Activated naive CD8-positive, alpha-beta T cell (primary cell): ENCODE data around the gene UACA.

ENCODE experiments used
- H3K27ac Mint-ChIP-seq: one replicate; pipeline ENCODE4 v1.8.0; 2021; ENCODE audit warnings: mixed read lengths
- H3K27me3 Mint-ChIP-seq: one replicate; pipeline ENCODE4 v1.8.0; 2021; ENCODE audit warnings: mixed read lengths
- H3K36me3 Mint-ChIP-seq: one replicate; pipeline ENCODE4 v1.8.0; 2021; ENCODE audit warnings: mixed read lengths
- H3K4me1 Mint-ChIP-seq: one replicate; pipeline ENCODE4 v1.8.0; 2021; ENCODE audit warnings: low read depth, mixed read lengths
- H3K4me3 Mint-ChIP-seq: one replicate; pipeline ENCODE4 v1.8.0; 2021; ENCODE audit warnings: mild to moderate bottlenecking, mixed read lengths
- H3K9me3 Mint-ChIP-seq: one replicate; pipeline ENCODE4 v1.8.0; 2021; ENCODE audit warnings: low read depth, mixed read lengths

UACA gene

GRCh38 chr15:70652341-70652740 lies 111.0 kb downstream of the UACA start:
- Mint-ChIP-seq H3K27ac (no peak overlapping the region), H3K4me3 (no peak overlapping the region), H3K36me3 (no peaks in the 10 kb centered on the region), H3K9me3 (no peaks in the 10 kb centered on the region), H3K4me1 (no peaks in the 10 kb centered on the region), H3K27me3 (no peaks in the 10 kb centered on the region)

GRCh38 chr15:70651303-70651845 lies 112.0 kb downstream of the UACA start:
- no peaks in the 10 kb centered on the region for H3K27me3 Mint-ChIP-seq
- H3K9me3 Mint-ChIP-seq: no peaks in the 10 kb centered on the region
- no peaks in the 10 kb centered on the region for H3K36me3 Mint-ChIP-seq
- no peaks in the 10 kb centered on the region for H3K4me1 Mint-ChIP-seq
- no peak overlapping the region for H3K27ac Mint-ChIP-seq
- H3K4me3 Mint-ChIP-seq: no peak overlapping the region

- Mint-ChIP-seq H3K27ac (no peak overlapping the region), H3K27me3 (no peaks in the 10 kb centered on the region), H3K36me3 (no peaks in the 10 kb centered on the region), H3K4me1 (no peaks in the 10 kb centered on the region), H3K9me3 (no peaks in the 10 kb centered on the region), H3K4me3 (no peak overlapping the region)
These were observed 112.6 kb downstream of the UACA start for GRCh38 chr15:70650567-70651302.

GRCh38 chr15:70647396-70647795 lies 116.0 kb downstream of the UACA start:
- Mint-ChIP-seq H3K27me3 (peaks cover 4% of the 10 kb centered on the region), H3K36me3 (no peaks in the 10 kb centered on the region), H3K27ac (no peak overlapping the region), H3K4me3 (no peak overlapping the region), H3K9me3 (no peaks in the 10 kb centered on the region), H3K4me1 (no peaks in the 10 kb centered on the region)

GRCh38 chr15:70646169-70646568 lies 117.2 kb downstream of the UACA start:
- H3K27me3 Mint-ChIP-seq: peaks cover 4% of the 10 kb centered on the region
- no peaks in the 10 kb centered on the region for H3K4me1 Mint-ChIP-seq
- H3K9me3 Mint-ChIP-seq: no peaks in the 10 kb centered on the region
- no peaks in the 10 kb centered on the region for H3K36me3 Mint-ChIP-seq
- no peak overlapping the region for H3K27ac Mint-ChIP-seq
- H3K4me3 Mint-ChIP-seq: no peak overlapping the region

GRCh38 chr15:70643783-70644125 lies 119.6 kb downstream of the UACA start:
- H3K4me1 Mint-ChIP-seq: no peaks in the 10 kb centered on the region
- H3K9me3 Mint-ChIP-seq: no peaks in the 10 kb centered on the region
- no peak overlapping the region for H3K4me3 Mint-ChIP-seq
- no peak overlapping the region for H3K27ac Mint-ChIP-seq
- H3K36me3 Mint-ChIP-seq: no peaks in the 10 kb centered on the region
- peaks cover 4% of the 10 kb centered on the region for H3K27me3 Mint-ChIP-seq

- Mint-ChIP-seq H3K4me3 (no peak overlapping the region), H3K4me1 (no peaks in the 10 kb centered on the region), H3K36me3 (no peaks in the 10 kb centered on the region), H3K27ac (no peak overlapping the region), H3K9me3 (no peaks in the 10 kb centered on the region), H3K27me3 (peaks cover 4% of the 10 kb centered on the region)
These were observed 120.1 kb downstream of the UACA start for GRCh38 chr15:70643106-70643782.

GRCh38 chr15:70636540-70637165 lies 126.7 kb downstream of the UACA start:
- Mint-ChIP-seq H3K4me1 (peaks cover 14% of the 10 kb centered on the region), H3K36me3 (no peaks in the 10 kb centered on the region), H3K27ac (no peak overlapping the region), H3K4me3 (no peak overlapping the region), H3K9me3 (no peaks in the 10 kb centered on the region), H3K27me3 (no peaks in the 10 kb centered on the region)

- Mint-ChIP-seq H3K4me1 (peaks cover 14% of the 10 kb centered on the region), H3K9me3 (no peaks in the 10 kb centered on the region), H3K27me3 (no peaks in the 10 kb centered on the region), H3K4me3 (no peak overlapping the region), H3K36me3 (no peaks in the 10 kb centered on the region), H3K27ac (no peak overlapping the region)
These were observed 127.5 kb downstream of the UACA start for GRCh38 chr15:70635895-70636294.

- Mint-ChIP-seq H3K27ac (no peak overlapping the region), H3K9me3 (no peaks in the 10 kb centered on the region), H3K36me3 (no peaks in the 10 kb centered on the region), H3K27me3 (no peaks in the 10 kb centered on the region), H3K4me1 (peaks cover 14% of the 10 kb centered on the region), H3K4me3 (no peak overlapping the region)
These were observed 129.4 kb downstream of the UACA start for GRCh38 chr15:70633991-70634390.

- no peaks in the 10 kb centered on the region for H3K27me3 Mint-ChIP-seq
- H3K9me3 Mint-ChIP-seq: no peaks in the 10 kb centered on the region
- H3K36me3 Mint-ChIP-seq: no peaks in the 10 kb centered on the region
- peaks cover 14% of the 10 kb centered on the region for H3K4me1 Mint-ChIP-seq
- no peak overlapping the region for H3K27ac Mint-ChIP-seq
- H3K4me3 Mint-ChIP-seq: no peak overlapping the region
These were observed 130.1 kb downstream of the UACA start for GRCh38 chr15:70633103-70633831.

GRCh38 chr15:70632491-70633102 lies 130.8 kb downstream of the UACA start:
- Mint-ChIP-seq H3K4me3 (no peak overlapping the region), H3K9me3 (no peaks in the 10 kb centered on the region), H3K4me1 (peaks cover 14% of the 10 kb centered on the region), H3K36me3 (no peaks in the 10 kb centered on the region), H3K27ac (no peak overlapping the region), H3K27me3 (no peaks in the 10 kb centered on the region)

- H3K9me3 Mint-ChIP-seq: no peaks in the 10 kb centered on the region
These were observed 131.3 kb downstream of the UACA start for GRCh38 chr15:70632079-70632478.

GRCh38 chr15:70629735-70630273 lies 133.6 kb downstream of the UACA start:
- Mint-ChIP-seq H3K27ac (no peak overlapping the region), H3K9me3 (no peaks in the 10 kb centered on the region), H3K27me3 (peaks cover 4% of the 10 kb centered on the region), H3K4me3 (no peak overlapping the region), H3K36me3 (no peaks in the 10 kb centered on the region), H3K4me1 (peaks cover 14% of the 10 kb centered on the region)

More at GRCh38 chr15:70632079-70632478, 131.3 kb downstream of the UACA start:
- H3K36me3 Mint-ChIP-seq: no peaks in the 10 kb centered on the region
- no peak overlapping the region for H3K27ac Mint-ChIP-seq
- no peaks in the 10 kb centered on the region for H3K27me3 Mint-ChIP-seq
- H3K4me1 Mint-ChIP-seq: peaks cover 14% of the 10 kb centered on the region
- H3K4me3 Mint-ChIP-seq: no peak overlapping the region
